Ovary (tissue), 3 donors: Measurements from ENCODE around the gene SENP8.

Experiments used
- POLR2A ChIP-seq: fragments of 450-650 bp; IDR thresholded peaks from one replicate; pipeline ENCODE4 v1.6.1; 2017; ENCODE audit warnings: antibody characterized with exemption, mild to moderate bottlenecking, moderate library complexity
- TF ChIP-seq, protein P1 (sequence below), 3 donors: fragments of 450-650 bp in 2 of 3; fragments of 200-600 bp in 1 of 3; IDR thresholded peaks; one replicate each; pipeline versions ENCODE4 v1.5.1 to v1.8.0; 2016 to 2022; ENCODE audit warnings: antibody characterized with exemption in 3 of 3, mild to moderate bottlenecking in 1 of 3
- donor health status: DM: no; HTN: no; CAD: no.

DNA sequence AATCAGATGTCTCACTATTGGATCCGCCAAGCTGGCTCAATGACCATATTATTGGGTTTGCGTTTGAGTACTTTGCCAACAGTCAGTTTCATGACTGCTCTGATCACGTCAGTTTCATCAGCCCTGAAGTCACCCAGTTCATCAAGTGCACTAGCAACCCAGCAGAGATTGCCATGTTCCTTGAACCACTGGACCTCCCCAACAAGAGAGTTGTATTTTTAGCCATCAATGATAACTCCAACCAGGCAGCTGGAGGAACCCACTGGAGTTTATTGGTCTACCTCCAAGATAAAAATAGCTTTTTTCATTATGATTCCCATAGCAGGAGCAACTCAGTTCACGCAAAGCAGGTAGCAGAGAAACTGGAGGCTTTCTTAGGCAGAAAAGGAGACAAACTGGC is 21.5 kb downstream of the SENP8 start:
- no peak for TF ChIP-seq POLR2A
- TF ChIP-seq, protein P1, sequence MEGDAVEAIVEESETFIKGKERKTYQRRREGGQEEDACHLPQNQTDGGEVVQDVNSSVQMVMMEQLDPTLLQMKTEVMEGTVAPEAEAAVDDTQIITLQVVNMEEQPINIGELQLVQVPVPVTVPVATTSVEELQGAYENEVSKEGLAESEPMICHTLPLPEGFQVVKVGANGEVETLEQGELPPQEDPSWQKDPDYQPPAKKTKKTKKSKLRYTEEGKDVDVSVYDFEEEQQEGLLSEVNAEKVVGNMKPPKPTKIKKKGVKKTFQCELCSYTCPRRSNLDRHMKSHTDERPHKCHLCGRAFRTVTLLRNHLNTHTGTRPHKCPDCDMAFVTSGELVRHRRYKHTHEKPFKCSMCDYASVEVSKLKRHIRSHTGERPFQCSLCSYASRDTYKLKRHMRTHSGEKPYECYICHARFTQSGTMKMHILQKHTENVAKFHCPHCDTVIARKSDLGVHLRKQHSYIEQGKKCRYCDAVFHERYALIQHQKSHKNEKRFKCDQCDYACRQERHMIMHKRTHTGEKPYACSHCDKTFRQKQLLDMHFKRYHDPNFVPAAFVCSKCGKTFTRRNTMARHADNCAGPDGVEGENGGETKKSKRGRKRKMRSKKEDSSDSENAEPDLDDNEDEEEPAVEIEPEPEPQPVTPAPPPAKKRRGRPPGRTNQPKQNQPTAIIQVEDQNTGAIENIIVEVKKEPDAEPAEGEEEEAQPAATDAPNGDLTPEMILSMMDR (IDR thresholded peaks at IDR 0.05): no peak
